SK-N-SH treated with all-trans-retinoic acid at 6 μM for 48 hours (cell line): Measurements from ENCODE around the gene DSCAM.

Experiments
- ATAC-seq: fragments of 200-7000 bp; cut with Tn5 transposase; 3 replicates; pipeline ENCODE4 v1.9.1; 2020; ENCODE audit warnings: mild to moderate bottlenecking, moderate library complexity
- ARNTL ChIP-seq: fragments of 450-650 bp; formaldehyde crosslinking; IDR thresholded peaks from 2 replicates; pipeline ENCODE4 v1.5.0; 2020; ENCODE audit warnings: low read depth, mild to moderate bottlenecking, moderate library complexity, borderline replicate concordance
- BACH2 ChIP-seq: fragments of 250-450 bp; sonication (Bioruptor Pico); IDR thresholded peaks from 2 replicates; pipeline ENCODE4 v1.9.0; 2021; ENCODE audit warnings: mild to moderate bottlenecking, borderline replicate concordance
- CSDC2 ChIP-seq: fragments of 250-450 bp; sonication (Bioruptor Pico); IDR thresholded peaks from 2 replicates; pipeline ENCODE4 v1.5.0; 2020; ENCODE audit warnings: mild to moderate bottlenecking, moderate library complexity
- ESRRG ChIP-seq: fragments of 250-450 bp; sonication (Bioruptor Pico); IDR thresholded peaks from 2 replicates; pipeline ENCODE4 v1.6.1; 2021; ENCODE audit warnings: mild to moderate bottlenecking
- GLIS3 ChIP-seq: fragments of 250-450 bp; sonication (Bioruptor Pico); IDR thresholded peaks from 2 replicates; pipeline ENCODE4 v1.5.0; 2020; ENCODE audit warnings: mild to moderate bottlenecking, moderate library complexity
- ISL1 ChIP-seq: fragments of 250-450 bp; sonication (Bioruptor Pico); IDR thresholded peaks from 2 replicates; pipeline ENCODE4 v2.1.2; 2022; ENCODE audit warnings: mild to moderate bottlenecking, moderate library complexity
- OSR1 ChIP-seq: fragments of 250-450 bp; sonication (Bioruptor Pico); IDR thresholded peaks from 2 replicates; pipeline ENCODE4 v1.8.0; 2022; ENCODE audit warnings: moderate library complexity, mild to moderate bottlenecking, inconsistent platforms
- PPARA ChIP-seq: fragments of 250-450 bp; sonication (Bioruptor Pico); IDR thresholded peaks from 2 replicates; pipeline ENCODE4 v1.5.0; 2020; ENCODE audit warnings: mild to moderate bottlenecking, borderline replicate concordance
- SNAI2 ChIP-seq: fragments of 250-450 bp; sonication (Bioruptor Pico); IDR thresholded peaks from 2 replicates; pipeline ENCODE4 v1.5.0; 2020; ENCODE audit warnings: mild to moderate bottlenecking, moderate library complexity
- TCF4 ChIP-seq: fragments of 250-450 bp; sonication (Bioruptor Pico); IDR thresholded peaks from 2 replicates; pipeline ENCODE4 v1.8.0; 2021; ENCODE audit warnings: mild to moderate bottlenecking, moderate library complexity, borderline replicate concordance
- TOX ChIP-seq: fragments of 250-450 bp; sonication (Bioruptor Pico); IDR thresholded peaks from 2 replicates; pipeline ENCODE4 v1.8.0; 2021; ENCODE audit warnings: mild to moderate bottlenecking, moderate library complexity, borderline replicate concordance
- ZC3H10 ChIP-seq: fragments of 250-450 bp; sonication (Bioruptor Pico); IDR thresholded peaks from 2 replicates; pipeline ENCODE4 v1.5.1; 2021; ENCODE audit warnings: mild to moderate bottlenecking, moderate library complexity
- ZFP30 ChIP-seq: fragments of 450-650 bp; formaldehyde crosslinking; IDR thresholded peaks from 2 replicates; pipeline ENCODE4 v1.5.0; 2022; ENCODE audit warnings: mild to moderate bottlenecking, moderate library complexity
- ZNF565 ChIP-seq: fragments of 450-650 bp; formaldehyde crosslinking; conservative IDR thresholded peaks from 2 replicates; pipeline ENCODE4 v1.5.0; 2020; ENCODE audit warnings: low read depth, mild to moderate bottlenecking, moderate library complexity
- ZNF70 ChIP-seq: fragments of 450-650 bp; formaldehyde crosslinking; IDR thresholded peaks from 2 replicates; pipeline ENCODE4 v1.5.0; 2020; ENCODE audit warnings: mild to moderate bottlenecking, moderate library complexity
- ZNF8 ChIP-seq: fragments of 450-650 bp; formaldehyde crosslinking; IDR thresholded peaks from 2 replicates; pipeline ENCODE4 v1.5.0; 2020; ENCODE audit warnings: mild to moderate bottlenecking, moderate library complexity
- TF ChIP-seq, protein P1 (sequence below): fragments of 250-450 bp; sonication (Bioruptor Pico); IDR thresholded peaks from 2 replicates; pipeline ENCODE4 v1.5.1; 2020; ENCODE audit warnings: low read depth, mild to moderate bottlenecking, moderate library complexity
- TF ChIP-seq, protein P2 (sequence below): fragments of 250-450 bp; sonication (Bioruptor Pico); IDR thresholded peaks from 2 replicates; pipeline ENCODE4 v1.5.0; 2020; ENCODE audit warnings: mild to moderate bottlenecking, moderate library complexity
- TF ChIP-seq, protein P3 (sequence below): fragments of 250-450 bp; sonication (Bioruptor Pico); IDR thresholded peaks from 2 replicates; pipeline ENCODE4 v1.5.1; 2021; ENCODE audit warnings: mild to moderate bottlenecking, moderate library complexity
- TF ChIP-seq, protein P4 (sequence below): fragments of 250-450 bp; sonication (Bioruptor Pico); IDR thresholded peaks from 2 replicates; pipeline ENCODE4 v1.8.0; 2020; ENCODE audit warnings: mild to moderate bottlenecking, moderate library complexity, borderline replicate concordance
- TF ChIP-seq, protein P5 (sequence below): fragments of 250-450 bp; sonication (Bioruptor Pico); IDR thresholded peaks from 2 replicates; pipeline ENCODE4 v1.8.0; 2021; ENCODE audit warnings: low read depth, mild to moderate bottlenecking, moderate library complexity, borderline replicate concordance

Gene DSCAM

DNA sequence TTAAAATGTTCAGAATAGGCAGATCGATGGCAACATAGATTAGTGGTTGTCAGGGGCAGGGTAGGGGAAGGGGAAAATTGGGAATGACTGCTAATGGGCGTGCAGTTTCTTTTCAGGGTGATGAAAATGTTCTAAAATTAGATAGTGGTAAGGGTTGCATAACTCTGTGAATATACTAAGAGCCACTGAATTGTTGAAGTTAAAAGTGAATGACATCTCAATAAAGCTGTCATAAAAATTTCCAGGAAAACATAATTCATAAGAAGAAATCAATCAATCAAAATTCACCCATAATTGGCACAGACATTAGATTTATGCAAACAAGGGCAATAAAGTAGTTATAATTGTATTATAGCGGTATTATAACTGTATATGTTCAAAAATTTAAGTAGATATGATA, 751.5 kb downstream of the DSCAM start:
- no peak for ATAC-seq
- TF ChIP-seq ZNF565 (CRISPR knock-in tag) (no peak), ESRRG (CRISPR knock-in tag) (no peak), SNAI2 (CRISPR knock-in tag) (no peak), CSDC2 (CRISPR knock-in tag) (no peak), BACH2 (CRISPR knock-in tag) (no peak), TOX (CRISPR knock-in tag) (no peak), TCF4 (no peak), ZFP30 (CRISPR knock-in tag) (no peak)
- TF ChIP-seq, protein P1, sequence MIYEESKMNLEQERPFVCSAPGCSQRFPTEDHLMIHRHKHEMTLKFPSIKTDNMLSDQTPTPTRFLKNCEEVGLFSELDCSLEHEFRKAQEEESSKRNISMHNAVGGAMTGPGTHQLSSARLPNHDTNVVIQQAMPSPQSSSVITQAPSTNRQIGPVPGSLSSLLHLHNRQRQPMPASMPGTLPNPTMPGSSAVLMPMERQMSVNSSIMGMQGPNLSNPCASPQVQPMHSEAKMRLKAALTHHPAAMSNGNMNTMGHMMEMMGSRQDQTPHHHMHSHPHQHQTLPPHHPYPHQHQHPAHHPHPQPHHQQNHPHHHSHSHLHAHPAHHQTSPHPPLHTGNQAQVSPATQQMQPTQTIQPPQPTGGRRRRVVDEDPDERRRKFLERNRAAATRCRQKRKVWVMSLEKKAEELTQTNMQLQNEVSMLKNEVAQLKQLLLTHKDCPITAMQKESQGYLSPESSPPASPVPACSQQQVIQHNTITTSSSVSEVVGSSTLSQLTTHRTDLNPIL: no peak
- TF ChIP-seq, protein P2, sequence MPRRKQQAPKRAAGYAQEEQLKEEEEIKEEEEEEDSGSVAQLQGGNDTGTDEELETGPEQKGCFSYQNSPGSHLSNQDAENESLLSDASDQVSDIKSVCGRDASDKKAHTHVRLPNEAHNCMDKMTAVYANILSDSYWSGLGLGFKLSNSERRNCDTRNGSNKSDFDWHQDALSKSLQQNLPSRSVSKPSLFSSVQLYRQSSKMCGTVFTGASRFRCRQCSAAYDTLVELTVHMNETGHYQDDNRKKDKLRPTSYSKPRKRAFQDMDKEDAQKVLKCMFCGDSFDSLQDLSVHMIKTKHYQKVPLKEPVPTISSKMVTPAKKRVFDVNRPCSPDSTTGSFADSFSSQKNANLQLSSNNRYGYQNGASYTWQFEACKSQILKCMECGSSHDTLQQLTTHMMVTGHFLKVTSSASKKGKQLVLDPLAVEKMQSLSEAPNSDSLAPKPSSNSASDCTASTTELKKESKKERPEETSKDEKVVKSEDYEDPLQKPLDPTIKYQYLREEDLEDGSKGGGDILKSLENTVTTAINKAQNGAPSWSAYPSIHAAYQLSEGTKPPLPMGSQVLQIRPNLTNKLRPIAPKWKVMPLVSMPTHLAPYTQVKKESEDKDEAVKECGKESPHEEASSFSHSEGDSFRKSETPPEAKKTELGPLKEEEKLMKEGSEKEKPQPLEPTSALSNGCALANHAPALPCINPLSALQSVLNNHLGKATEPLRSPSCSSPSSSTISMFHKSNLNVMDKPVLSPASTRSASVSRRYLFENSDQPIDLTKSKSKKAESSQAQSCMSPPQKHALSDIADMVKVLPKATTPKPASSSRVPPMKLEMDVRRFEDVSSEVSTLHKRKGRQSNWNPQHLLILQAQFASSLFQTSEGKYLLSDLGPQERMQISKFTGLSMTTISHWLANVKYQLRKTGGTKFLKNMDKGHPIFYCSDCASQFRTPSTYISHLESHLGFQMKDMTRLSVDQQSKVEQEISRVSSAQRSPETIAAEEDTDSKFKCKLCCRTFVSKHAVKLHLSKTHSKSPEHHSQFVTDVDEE (CRISPR knock-in tag): no peak
- TF ChIP-seq, protein P3, sequence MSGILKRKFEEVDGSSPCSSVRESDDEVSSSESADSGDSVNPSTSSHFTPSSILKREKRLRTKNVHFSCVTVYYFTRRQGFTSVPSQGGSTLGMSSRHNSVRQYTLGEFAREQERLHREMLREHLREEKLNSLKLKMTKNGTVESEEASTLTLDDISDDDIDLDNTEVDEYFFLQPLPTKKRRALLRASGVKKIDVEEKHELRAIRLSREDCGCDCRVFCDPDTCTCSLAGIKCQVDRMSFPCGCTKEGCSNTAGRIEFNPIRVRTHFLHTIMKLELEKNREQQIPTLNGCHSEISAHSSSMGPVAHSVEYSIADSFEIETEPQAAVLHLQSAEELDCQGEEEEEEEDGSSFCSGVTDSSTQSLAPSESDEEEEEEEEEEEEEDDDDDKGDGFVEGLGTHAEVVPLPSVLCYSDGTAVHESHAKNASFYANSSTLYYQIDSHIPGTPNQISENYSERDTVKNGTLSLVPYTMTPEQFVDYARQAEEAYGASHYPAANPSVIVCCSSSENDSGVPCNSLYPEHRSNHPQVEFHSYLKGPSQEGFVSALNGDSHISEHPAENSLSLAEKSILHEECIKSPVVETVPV (CRISPR knock-in tag): no peak

DNA sequence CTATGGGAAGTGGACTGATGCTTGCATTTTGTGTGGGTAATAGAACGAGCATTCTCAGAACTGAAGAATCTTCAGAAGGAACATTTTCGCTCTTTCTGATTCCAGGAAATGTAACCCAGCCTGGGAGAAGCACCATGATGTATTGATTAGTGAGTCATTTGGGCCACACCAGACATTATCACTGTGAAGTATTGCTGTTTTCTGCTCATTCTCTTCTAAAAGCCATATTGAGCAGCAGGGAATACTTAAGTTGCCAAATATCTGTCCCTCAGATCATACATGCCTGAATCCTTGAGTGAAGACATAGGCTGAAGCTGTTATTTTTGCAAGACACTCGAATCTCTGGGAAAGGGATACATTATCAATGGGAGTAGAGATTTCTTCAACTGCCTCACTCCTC, 766.6 kb downstream of the DSCAM start:
- TF ChIP-seq CSDC2 (CRISPR knock-in tag) (no peak), ZNF8 (CRISPR knock-in tag) (no peak), TOX (CRISPR knock-in tag) (no peak), TCF4 (no peak), GLIS3 (CRISPR knock-in tag) (no peak), ARNTL (CRISPR knock-in tag) (no peak), ZFP30 (CRISPR knock-in tag) (no peak), ESRRG (CRISPR knock-in tag) (no peak), ZNF70 (CRISPR knock-in tag) (no peak), ISL1 (CRISPR knock-in tag) (no peak), OSR1 (no peak), ZC3H10 (CRISPR knock-in tag) (no peak), PPARA (CRISPR knock-in tag) (no peak), SNAI2 (CRISPR knock-in tag) (no peak), ZNF565 (CRISPR knock-in tag) (no peak)
- TF ChIP-seq, protein P1: no peak
- TF ChIP-seq, protein P4, sequence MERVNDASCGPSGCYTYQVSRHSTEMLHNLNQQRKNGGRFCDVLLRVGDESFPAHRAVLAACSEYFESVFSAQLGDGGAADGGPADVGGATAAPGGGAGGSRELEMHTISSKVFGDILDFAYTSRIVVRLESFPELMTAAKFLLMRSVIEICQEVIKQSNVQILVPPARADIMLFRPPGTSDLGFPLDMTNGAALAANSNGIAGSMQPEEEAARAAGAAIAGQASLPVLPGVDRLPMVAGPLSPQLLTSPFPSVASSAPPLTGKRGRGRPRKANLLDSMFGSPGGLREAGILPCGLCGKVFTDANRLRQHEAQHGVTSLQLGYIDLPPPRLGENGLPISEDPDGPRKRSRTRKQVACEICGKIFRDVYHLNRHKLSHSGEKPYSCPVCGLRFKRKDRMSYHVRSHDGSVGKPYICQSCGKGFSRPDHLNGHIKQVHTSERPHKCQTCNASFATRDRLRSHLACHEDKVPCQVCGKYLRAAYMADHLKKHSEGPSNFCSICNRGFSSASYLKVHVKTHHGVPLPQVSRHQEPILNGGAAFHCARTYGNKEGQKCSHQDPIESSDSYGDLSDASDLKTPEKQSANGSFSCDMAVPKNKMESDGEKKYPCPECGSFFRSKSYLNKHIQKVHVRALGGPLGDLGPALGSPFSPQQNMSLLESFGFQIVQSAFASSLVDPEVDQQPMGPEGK (CRISPR knock-in tag): no peak
- TF ChIP-seq, protein P3 (CRISPR knock-in tag): no peak
- TF ChIP-seq, protein P5, sequence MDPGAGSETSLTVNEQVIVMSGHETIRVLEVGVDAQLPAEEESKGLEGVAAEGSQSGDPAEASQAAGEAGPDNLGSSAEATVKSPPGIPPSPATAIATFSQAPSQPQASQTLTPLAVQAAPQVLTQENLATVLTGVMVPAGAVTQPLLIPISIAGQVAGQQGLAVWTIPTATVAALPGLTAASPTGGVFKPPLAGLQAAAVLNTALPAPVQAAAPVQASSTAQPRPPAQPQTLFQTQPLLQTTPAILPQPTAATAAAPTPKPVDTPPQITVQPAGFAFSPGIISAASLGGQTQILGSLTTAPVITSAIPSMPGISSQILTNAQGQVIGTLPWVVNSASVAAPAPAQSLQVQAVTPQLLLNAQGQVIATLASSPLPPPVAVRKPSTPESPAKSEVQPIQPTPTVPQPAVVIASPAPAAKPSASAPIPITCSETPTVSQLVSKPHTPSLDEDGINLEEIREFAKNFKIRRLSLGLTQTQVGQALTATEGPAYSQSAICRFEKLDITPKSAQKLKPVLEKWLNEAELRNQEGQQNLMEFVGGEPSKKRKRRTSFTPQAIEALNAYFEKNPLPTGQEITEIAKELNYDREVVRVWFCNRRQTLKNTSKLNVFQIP: no peak
- TF ChIP-seq, protein P2 (CRISPR knock-in tag): no peak
- TF ChIP-seq, all 23 proteins: peak for 0
- no peak for ATAC-seq
